ENCODE results near the gene NINL.

- TF ChIP-seq CTCF (IDR thresholded peaks at IDR 0.05 in 8 of 11, conservative IDR thresholded peaks at IDR 0.05 in 3 of 11): no peak
- TF ChIP-seq POLR2A (IDR thresholded peaks at IDR 0.05): no peak
- TF ChIP-seq POLR2AphosphoS5 (IDR thresholded peaks at IDR 0.05): no peak
Measured at GRCh38 chr20:25491446-25492038, 93.8 kb downstream of the NINL start.

Data from spleen (tissue), 7 donors.